CD4-positive, alpha-beta T cell treated with Interleukin-17A for 1 hour (primary cell): Measurements from ENCODE around the gene CYB5B.

ENCODE experiments used
- DNase-seq: peaks from one replicate; pipeline ENCODE4 v3.0.0-alpha.2; 2020

Gene CYB5B

DNA sequence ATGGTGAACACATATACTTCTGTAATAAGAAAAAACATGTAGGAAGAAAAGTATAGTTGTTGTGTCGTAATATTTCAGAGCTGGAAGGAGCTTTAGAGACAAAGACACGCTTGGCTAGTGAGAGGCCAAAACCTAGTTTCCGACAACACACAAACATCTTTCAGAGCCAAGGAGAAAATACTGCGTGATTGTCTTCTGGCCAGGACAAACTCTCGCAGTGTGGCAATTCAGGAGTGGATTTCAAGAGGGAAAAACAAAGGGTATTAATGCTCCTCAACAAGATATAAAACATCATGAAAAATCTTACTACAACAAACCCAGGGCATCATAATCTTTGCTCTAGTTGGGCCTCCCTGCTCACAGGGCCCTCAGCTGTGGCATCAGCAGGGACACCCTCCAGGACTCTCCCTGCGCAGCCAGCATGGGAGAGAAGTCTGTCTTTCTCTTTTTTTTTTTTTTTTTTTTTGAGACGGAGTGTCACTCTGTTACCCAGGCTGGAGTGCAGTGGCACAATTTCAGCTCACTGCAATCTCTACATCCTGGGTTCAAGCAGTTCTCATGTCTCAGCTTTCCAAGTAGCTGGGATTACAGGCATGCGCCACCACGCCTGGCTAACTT lies 66.4 kb downstream of the CYB5B start:
- DNase-seq: no peak

- DNase-seq: peak; percentile 29
Observed at GRCh38 chr16:69494991-69495392, 70.6 kb downstream of the CYB5B start.

- no peak for DNase-seq
Observed at GRCh38 chr16:69495821-69496220, 71.4 kb downstream of the CYB5B start.

GRCh38 chr16:69496376-69496775 lies 72.0 kb downstream of the CYB5B start:
- no peak for DNase-seq

- no peak for DNase-seq
Observed at GRCh38 chr16:69496896-69497295, 72.5 kb downstream of the CYB5B start.

GRCh38 chr16:69497876-69498596 lies 73.6 kb downstream of the CYB5B start:
- no peak for DNase-seq

DNA sequence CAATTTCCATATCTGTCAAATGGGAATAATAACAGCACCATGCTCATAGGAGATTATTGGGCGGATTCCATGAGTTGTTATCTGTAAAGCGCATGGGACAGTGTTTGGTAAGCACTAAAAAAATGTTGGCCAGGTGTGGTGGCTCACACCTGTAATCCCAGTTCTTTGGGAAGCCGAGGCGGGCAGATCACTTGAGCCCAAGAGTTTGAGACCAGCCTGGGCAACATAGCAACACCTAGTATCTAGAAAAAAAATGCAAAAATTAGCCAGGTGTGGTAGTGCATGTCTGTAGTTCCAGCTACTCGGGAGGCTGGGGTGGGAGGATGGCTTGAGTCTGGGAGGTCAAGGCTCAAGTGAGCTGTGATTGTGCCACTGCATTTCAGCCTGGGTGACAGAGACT lies 74.5 kb downstream of the CYB5B start:
- no peak for DNase-seq

DNA sequence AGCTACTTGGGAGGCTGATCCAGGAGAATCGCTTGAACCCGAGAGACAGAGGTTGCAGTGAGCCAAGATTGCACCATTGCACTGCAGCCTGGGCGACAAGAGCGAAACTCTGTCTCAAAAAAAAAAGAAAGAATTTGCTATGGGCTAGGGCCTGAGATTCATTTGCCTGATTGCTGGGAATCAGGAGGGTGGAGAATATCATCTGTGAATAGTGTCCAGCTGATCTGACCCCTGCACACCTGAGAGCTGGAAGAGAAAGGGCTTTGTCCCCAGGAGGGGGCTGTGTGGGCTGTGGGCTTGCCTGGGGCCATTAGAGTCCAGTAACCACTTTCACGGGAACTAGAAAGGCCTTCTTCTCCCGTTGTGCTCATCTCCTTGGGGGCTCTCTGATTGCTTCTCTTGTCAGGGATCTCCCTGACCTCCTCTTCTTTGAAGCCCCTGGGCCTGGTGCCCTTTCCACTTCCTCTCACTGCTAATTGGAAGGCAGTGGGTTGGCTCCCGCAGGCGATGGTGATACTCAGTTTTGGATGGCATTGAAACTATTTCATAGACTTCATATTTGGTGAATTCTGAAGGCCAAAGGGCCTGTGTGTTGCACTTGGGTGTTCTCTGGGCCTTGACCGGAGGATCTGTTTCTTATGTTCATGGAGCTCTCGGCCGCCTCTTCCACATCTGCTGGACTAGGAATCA lies 75.3 kb downstream of the CYB5B start:
- DNase-seq: no peak

GRCh38 chr16:69500496-69500895 lies 76.1 kb downstream of the CYB5B start:
- DNase-seq: no peak

DNA sequence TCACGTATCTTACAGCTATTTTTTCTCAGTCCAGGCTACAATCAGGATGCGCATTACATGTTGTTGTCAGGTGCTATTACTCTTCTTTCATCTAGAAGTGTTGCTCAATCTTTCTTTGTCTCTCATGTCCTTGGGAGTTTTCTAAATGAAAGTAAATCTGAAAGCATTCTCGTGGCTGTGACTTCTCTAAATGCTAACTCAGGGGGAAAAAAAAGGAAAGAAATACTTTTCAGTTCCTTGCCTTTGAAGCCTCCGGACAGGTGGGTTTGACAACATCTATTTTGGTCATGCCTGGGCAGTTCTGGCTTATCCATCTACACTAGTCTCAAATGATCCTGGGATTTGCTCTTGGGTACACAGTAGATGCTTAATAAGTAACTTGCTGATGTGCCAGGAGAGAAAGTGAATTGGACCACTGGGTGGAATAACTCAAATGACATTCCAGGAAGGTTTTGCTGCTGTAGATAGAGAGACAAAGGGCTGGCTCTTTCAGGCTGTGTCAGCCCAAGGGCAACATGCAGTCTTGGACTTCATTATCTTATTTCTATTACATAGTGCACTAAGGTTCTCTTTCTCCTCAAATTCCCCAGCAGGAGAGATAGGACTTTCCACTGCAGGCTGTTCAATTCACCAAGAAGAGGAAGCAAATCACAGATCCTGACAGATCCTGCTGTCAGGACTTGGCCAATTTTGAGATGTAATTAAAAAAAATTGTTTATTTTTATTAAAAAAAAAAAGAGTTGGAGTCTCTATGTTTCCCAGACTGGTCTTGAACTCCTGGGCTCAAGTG lies 77.7 kb downstream of the CYB5B start:
- DNase-seq: no peak

DNA sequence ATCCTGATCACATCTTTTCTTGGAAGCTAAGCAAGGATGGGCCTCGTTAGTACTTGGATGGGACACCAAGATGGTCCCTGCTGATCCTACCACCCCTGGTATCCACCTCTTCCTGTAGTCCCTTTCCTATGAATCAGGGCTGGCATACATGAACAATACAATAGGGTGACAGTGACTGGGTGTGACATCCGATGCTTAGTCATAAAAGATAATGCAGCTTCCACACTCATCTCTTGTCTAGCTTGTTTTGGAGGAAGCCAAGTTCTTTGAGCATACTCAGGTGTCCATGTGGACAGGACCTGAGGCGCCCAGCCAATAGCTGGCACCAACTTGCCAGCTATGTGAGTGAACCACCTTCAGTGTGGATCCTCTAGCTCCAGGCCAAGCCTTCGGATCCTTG lies 78.8 kb downstream of the CYB5B start:
- DNase-seq: no peak

DNA sequence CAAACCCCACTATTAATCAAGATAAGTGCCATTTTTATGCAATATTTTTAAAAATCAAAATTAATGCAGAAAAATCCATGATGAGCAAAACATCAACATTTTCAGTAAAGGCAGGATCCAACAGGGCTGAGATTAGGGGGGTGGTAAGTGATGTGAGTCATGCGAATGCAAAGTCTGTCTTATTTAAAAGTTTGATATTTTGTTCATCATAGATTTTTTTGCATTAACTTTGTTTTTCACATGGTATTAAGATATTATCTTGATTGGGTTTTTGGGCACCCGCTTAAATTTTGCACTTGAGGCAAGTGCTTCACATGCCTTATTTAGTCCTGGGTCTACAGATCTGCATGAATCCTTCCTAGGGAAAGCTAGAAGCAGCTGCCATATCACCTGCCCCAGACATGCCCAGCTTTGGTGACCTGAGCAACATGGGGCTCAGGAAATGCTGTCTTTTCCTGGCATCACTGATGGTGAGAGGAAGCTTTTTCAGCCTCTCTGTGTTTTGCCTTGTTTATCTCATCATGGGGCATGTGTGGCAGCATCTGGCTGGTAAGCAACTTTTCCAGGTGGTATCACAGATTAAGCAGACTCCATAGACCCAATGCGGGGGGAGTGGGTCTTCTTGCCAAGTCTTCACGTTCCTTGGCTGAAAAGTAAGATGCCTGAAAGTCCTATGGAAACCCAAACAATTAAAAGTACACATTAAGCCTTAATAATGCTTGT lies 83.8 kb downstream of the CYB5B start:
- DNase-seq: no peak

GRCh38 chr16:69509125-69509524 lies 84.7 kb downstream of the CYB5B start:
- no peak for DNase-seq

DNA sequence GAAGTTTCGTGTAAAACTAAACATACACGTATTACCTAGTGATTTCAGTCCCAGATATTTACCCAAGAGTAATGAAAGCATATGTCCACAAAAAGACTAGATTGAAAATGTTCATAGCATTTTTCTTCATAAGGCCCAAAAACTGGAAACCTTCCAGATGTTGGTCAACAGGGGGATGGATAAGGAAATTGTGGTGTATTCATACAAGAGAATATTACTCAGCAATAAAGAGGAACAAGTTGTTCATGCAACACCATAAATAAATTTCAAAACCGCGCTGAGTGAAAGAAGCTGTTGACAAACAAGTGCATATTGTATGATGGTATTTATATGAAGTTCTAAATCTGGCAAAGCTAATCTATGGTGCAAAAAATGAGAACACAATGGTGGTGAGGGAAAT lies 87.2 kb downstream of the CYB5B start:
- DNase-seq: peak; percentile 12

GRCh38 chr16:69513180-69513966 lies 89.0 kb downstream of the CYB5B start:
- DNase-seq: no peak

DNA sequence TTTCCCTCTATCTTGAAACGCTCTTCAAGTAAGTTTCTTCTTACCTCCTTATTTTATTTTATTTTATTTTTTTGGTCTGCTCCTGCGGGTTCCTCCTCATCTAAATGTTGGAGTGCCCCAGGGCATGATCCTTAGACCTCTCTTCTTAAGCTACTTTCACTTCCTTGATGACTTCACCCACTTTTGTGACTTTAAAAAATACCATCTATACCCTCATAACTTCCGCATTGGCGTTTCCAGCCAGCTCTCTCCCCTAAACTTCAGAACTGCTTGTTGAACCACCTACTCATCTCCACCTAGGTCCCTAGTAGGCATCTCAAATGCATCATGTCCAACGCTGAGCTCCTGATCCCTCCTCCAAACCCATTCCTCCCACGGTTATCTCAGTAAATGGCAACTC lies 89.9 kb downstream of the CYB5B start:
- DNase-seq: no peak
